ENCODE results near the gene SETD2.

DNA sequence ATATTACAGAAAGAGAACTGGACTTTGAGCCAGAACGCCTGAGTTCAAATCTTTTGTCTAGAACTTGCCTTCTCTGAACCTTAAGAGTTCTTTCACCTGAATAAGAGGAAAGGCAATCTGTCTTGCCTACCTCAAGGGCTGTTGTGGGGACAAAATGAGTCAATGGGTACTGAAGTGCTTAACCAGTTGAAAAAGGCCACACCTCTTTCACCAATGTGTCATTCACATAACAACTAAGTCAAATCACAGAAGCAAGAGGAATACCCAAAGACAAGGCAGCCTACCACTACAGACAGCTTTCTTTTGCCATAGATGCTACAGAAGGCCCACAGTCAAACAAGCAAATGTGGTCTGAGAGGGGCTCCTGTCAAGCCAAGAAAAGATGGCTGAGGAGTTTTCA lies 144.7 kb downstream of the SETD2 start:
- no peak for TF ChIP-seq BACH2 (CRISPR knock-in tag; IDR thresholded peaks at IDR 0.05; ENCODE audit: borderline replicate concordance)
- TF ChIP-seq OSR1 (CRISPR knock-in tag; IDR thresholded peaks at IDR 0.05), result no peak
- TF ChIP-seq, protein P1, sequence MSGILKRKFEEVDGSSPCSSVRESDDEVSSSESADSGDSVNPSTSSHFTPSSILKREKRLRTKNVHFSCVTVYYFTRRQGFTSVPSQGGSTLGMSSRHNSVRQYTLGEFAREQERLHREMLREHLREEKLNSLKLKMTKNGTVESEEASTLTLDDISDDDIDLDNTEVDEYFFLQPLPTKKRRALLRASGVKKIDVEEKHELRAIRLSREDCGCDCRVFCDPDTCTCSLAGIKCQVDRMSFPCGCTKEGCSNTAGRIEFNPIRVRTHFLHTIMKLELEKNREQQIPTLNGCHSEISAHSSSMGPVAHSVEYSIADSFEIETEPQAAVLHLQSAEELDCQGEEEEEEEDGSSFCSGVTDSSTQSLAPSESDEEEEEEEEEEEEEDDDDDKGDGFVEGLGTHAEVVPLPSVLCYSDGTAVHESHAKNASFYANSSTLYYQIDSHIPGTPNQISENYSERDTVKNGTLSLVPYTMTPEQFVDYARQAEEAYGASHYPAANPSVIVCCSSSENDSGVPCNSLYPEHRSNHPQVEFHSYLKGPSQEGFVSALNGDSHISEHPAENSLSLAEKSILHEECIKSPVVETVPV (CRISPR knock-in tag; IDR thresholded peaks at IDR 0.05), result no peak
- no peak for TF ChIP-seq TSHZ2 (CRISPR knock-in tag; IDR thresholded peaks at IDR 0.05)
- TF ChIP-seq, protein P2, sequence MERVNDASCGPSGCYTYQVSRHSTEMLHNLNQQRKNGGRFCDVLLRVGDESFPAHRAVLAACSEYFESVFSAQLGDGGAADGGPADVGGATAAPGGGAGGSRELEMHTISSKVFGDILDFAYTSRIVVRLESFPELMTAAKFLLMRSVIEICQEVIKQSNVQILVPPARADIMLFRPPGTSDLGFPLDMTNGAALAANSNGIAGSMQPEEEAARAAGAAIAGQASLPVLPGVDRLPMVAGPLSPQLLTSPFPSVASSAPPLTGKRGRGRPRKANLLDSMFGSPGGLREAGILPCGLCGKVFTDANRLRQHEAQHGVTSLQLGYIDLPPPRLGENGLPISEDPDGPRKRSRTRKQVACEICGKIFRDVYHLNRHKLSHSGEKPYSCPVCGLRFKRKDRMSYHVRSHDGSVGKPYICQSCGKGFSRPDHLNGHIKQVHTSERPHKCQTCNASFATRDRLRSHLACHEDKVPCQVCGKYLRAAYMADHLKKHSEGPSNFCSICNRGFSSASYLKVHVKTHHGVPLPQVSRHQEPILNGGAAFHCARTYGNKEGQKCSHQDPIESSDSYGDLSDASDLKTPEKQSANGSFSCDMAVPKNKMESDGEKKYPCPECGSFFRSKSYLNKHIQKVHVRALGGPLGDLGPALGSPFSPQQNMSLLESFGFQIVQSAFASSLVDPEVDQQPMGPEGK (CRISPR knock-in tag; IDR thresholded peaks at IDR 0.05; ENCODE audit: borderline replicate concordance), result no peak
- TF ChIP-seq TOX (CRISPR knock-in tag; IDR thresholded peaks at IDR 0.05; ENCODE audit: borderline replicate concordance), result no peak
